Ishikawa (cell line): ENCODE data around the gene DNAH8.

Experiments
- CREB1 ChIP-seq: IDR thresholded peaks from 2 replicates; pipeline ENCODE4 v1.6.1; 2012; ENCODE audit warnings: low read depth
- NFIC ChIP-seq: IDR thresholded peaks from 2 replicates; pipeline ENCODE4 v1.6.1; 2012
- REST ChIP-seq: IDR thresholded peaks from 2 replicates; pipeline ENCODE4 v1.6.1; 2012; ENCODE audit warnings: low read depth, mild to moderate bottlenecking
- TAF1 ChIP-seq: IDR thresholded peaks from 2 replicates; pipeline ENCODE4 v1.6.1; 2012; ENCODE audit warnings: low read depth, mild to moderate bottlenecking
- TEAD4 ChIP-seq: IDR thresholded peaks from 2 replicates; pipeline ENCODE4 v1.6.1; 2012
- ZBTB7A ChIP-seq: IDR thresholded peaks from 2 replicates; pipeline ENCODE4 v1.6.1; 2012; ENCODE audit warnings: low read depth
- TF ChIP-seq, protein P1 (sequence below): IDR thresholded peaks from 2 replicates; pipeline ENCODE4 v1.6.1; 2012

DNA sequence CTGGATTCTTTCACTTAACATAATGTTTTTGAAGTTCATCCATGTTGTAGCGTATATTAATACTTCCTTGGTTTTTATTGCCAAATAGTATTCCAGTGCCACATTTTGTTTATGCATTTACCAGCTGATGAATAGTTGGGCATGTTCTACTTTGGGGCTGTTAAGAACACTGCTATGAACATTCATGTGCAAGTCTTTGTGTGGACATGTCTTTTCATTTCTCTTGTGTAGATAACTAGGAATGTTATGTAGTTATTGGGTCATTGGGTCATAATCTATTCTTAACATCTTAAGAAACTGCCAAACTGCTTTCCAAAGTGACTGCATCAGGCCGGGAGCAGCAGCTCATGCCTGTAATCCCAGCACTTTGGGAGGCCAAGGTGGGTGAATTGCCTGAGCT, 289.7 kb downstream of the DNAH8 start:
- TF ChIP-seq REST = no peak
- TF ChIP-seq TAF1 = no peak
- TF ChIP-seq ZBTB7A = no peak
- TF ChIP-seq NFIC = no peak
- TF ChIP-seq CREB1 = no peak
- TF ChIP-seq, protein P1, sequence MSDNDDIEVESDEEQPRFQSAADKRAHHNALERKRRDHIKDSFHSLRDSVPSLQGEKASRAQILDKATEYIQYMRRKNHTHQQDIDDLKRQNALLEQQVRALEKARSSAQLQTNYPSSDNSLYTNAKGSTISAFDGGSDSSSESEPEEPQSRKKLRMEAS = no peak
- no peak for TF ChIP-seq TEAD4
